IMR-90 (cell line): Measurements from ENCODE around the gene SLC19A1. TPM values are rescaled to one million over a fixed set of nuclear protein-coding genes. Genes with fewer than 3 reads are reported as not detected.
A peak's percentile ranks its signal among the peaks of the same experiment; 100 is the strongest.

Experiments
- ATAC-seq: fragments of 200-7000 bp; cut with Tn5 transposase; 2 replicates; pipeline ENCODE4 v1.9.1; 2020; ENCODE audit warnings: low read depth, mild to moderate bottlenecking, moderate library complexity
- BruUV-seq: library from RNA; stranded (reverse); fragments of 400-500 nt; replicated peaks from 2 replicates; lab custom pipeline; 2021; lab: Mats Ljungman, UMichigan
- CTCF ChIA-PET: fragments of 300-600 bp; formaldehyde crosslinking; extraction: SDS; loops from one replicate; lab custom pipeline; 2021; ENCODE audit warnings: antibody characterized with exemption; lab: Yijun Ruan, JAX
- POLR2A ChIA-PET: fragments of 300-600 bp; sonication (Branson Sonifier 250); formaldehyde crosslinking; loops from one replicate; lab custom pipeline; 2022; ENCODE audit warnings: antibody characterized with exemption; ENCODE audit not compliant: unreplicated experiment; lab: Charles Lee
- DNase-seq: peaks from one replicate; pipeline ENCODE4 v3.0.0; 2013
- H2AFZ ChIP-seq: replicated peaks from 2 replicates; pipeline ENCODE3; 2013; ENCODE audit warnings: low read length, mild to moderate bottlenecking; ENCODE audit not compliant: poor library complexity
- H2AK5ac ChIP-seq: 2 replicates; pipeline ENCODE4 v1.6.1; 2013; ENCODE audit warnings: low read depth, low read length, inconsistent platforms
- H2AK9ac ChIP-seq: replicated peaks from 2 replicates; pipeline ENCODE3; 2013; ENCODE audit warnings: mild to moderate bottlenecking, low read depth, low read length, moderate library complexity; ENCODE audit not compliant: poor library complexity
- H2BK120ac ChIP-seq: 2 replicates; pipeline ENCODE4 v1.6.1; 2013; ENCODE audit warnings: low read depth, low read length, inconsistent platforms
- H2BK15ac ChIP-seq: 3 replicates; pipeline ENCODE4 v1.6.1; 2013; ENCODE audit warnings: low read depth, low read length, inconsistent platforms
- H2BK20ac ChIP-seq: 2 replicates; pipeline ENCODE4 v1.6.1; 2013; ENCODE audit warnings: low read depth, mild to moderate bottlenecking, inconsistent platforms, low read length, moderate library complexity
- H2BK5ac ChIP-seq: 2 replicates; pipeline ENCODE4 v1.6.1; 2013; ENCODE audit warnings: mild to moderate bottlenecking, low read depth, low read length, inconsistent platforms; ENCODE audit not compliant: poor library complexity, severe bottlenecking
- H3K14ac ChIP-seq: replicated peaks from 2 replicates; pipeline ENCODE4 v1.6.1; 2013; ENCODE audit warnings: low read depth, low read length, inconsistent platforms
- H3K18ac ChIP-seq: 2 replicates; pipeline ENCODE4 v1.6.1; 2013; ENCODE audit warnings: low read depth, low read length, control low read depth
- H3K23ac ChIP-seq: 2 replicates; pipeline ENCODE4 v1.6.1; 2013; ENCODE audit warnings: low read depth, low read length, inconsistent platforms
- H3K27ac ChIP-seq: 2 replicates; pipeline ENCODE4 v1.5.1; 2013; ENCODE audit warnings: mild to moderate bottlenecking, control low read depth, low read length; ENCODE audit not compliant: insufficient read depth
- H3K27me3 ChIP-seq: 2 replicates; pipeline ENCODE4 v1.6.1; 2013; ENCODE audit warnings: low read length; ENCODE audit not compliant: control insufficient read depth, insufficient read depth
- H3K36me3 ChIP-seq: 2 replicates; pipeline ENCODE4 v1.6.1; 2013; ENCODE audit warnings: low read length, mixed read lengths; ENCODE audit not compliant: control insufficient read depth, insufficient read depth
- H3K4ac ChIP-seq: 2 replicates; pipeline ENCODE4 v1.6.1; 2013; ENCODE audit warnings: low read depth, low read length, inconsistent platforms
- H3K4me1 ChIP-seq: 2 replicates; pipeline ENCODE4 v1.6.1; 2013; ENCODE audit warnings: low read length, mixed read lengths; ENCODE audit not compliant: control insufficient read depth, insufficient read depth
- H3K4me2 ChIP-seq: 2 replicates; pipeline ENCODE4 v1.6.1; 2013; ENCODE audit warnings: low read depth, mild to moderate bottlenecking, control low read depth, low read length, moderate library complexity
- H3K4me3 ChIP-seq: 2 replicates; pipeline ENCODE4 v1.5.1; 2013; ENCODE audit warnings: low read depth, mild to moderate bottlenecking, control low read depth, low read length, moderate library complexity; ENCODE audit not compliant: insufficient read depth
- H3K56ac ChIP-seq: 2 replicates; pipeline ENCODE4 v1.6.1; 2013; ENCODE audit warnings: low read length, inconsistent platforms; ENCODE audit not compliant: insufficient read depth; ENCODE audit errors: extremely low read depth
- H3K79me1 ChIP-seq, 2 experiments: 2 replicates each; pipeline ENCODE4 v1.6.1; 2013; ENCODE audit warnings: low read length in 2 of 2, inconsistent platforms in 1 of 2, low read depth in 1 of 2
- H3K9ac ChIP-seq: 2 replicates; pipeline ENCODE4 v1.6.1; 2013; ENCODE audit warnings: low read depth, low read length, control low read depth
- H3K9me1 ChIP-seq: 2 replicates; pipeline ENCODE4 v1.6.1; 2013; ENCODE audit warnings: low read length, inconsistent platforms; ENCODE audit not compliant: insufficient read depth
- H3K9me3 ChIP-seq: 2 replicates; pipeline ENCODE4 v1.6.1; 2013; ENCODE audit warnings: low read length; ENCODE audit not compliant: control insufficient read depth, insufficient read depth
- H4K20me1 ChIP-seq: 2 replicates; pipeline ENCODE4 v1.6.1; 2013; ENCODE audit warnings: low read length, inconsistent platforms; ENCODE audit not compliant: insufficient read depth
- H4K5ac ChIP-seq: 2 replicates; pipeline ENCODE4 v1.6.1; 2013; ENCODE audit warnings: mild to moderate bottlenecking, low read depth, low read length, control low read depth
- H4K8ac ChIP-seq, 2 experiments: 2 replicates each; pipeline ENCODE4 v1.6.1; 2013; ENCODE audit warnings: low read depth in 2 of 2, low read length in 2 of 2, control low read depth in 1 of 2, inconsistent platforms in 1 of 2
- H4K91ac ChIP-seq: 2 replicates; pipeline ENCODE4 v1.6.1; 2013; ENCODE audit warnings: low read depth, low read length, inconsistent platforms; ENCODE audit not compliant: insufficient read depth
- BHLHE40 ChIP-seq: fragments of 150-350 bp; IDR thresholded peaks from 2 replicates; pipeline ENCODE4 v1.6.1; 2016; ENCODE audit warnings: mild to moderate bottlenecking, low read depth, low read length
- CEBPB ChIP-seq: IDR thresholded peaks from 2 replicates; pipeline ENCODE4 v1.6.1; 2012; ENCODE audit warnings: low read depth, low read length, improper control_type of control experiment
- CHD1 ChIP-seq: IDR thresholded peaks from 2 replicates; pipeline ENCODE4 v1.6.1; 2012; ENCODE audit warnings: low read depth, low read length, improper control_type of control experiment
- FOS ChIP-seq: fragments of 150-350 bp; IDR thresholded peaks from 2 replicates; pipeline ENCODE4 v1.6.1; 2016; ENCODE audit warnings: low read depth, low read length
- MAFK ChIP-seq: IDR thresholded peaks from 2 replicates; pipeline ENCODE4 v1.6.1; 2012; ENCODE audit warnings: low read depth, low read length, improper control_type of control experiment
- MXI1 ChIP-seq: IDR thresholded peaks from 2 replicates; pipeline ENCODE4 v1.6.1; 2012; ENCODE audit warnings: low read depth, mild to moderate bottlenecking, low read length, moderate library complexity, borderline replicate concordance
- NFE2L2 ChIP-seq: fragments of 150-350 bp; IDR thresholded peaks from 2 replicates; pipeline ENCODE4 v1.6.1; 2016; ENCODE audit warnings: low read depth, mild to moderate bottlenecking, low read length
- POLR2A ChIP-seq: IDR thresholded peaks from 2 replicates; pipeline ENCODE4 v1.6.1; 2012; ENCODE audit warnings: mild to moderate bottlenecking, low read depth, low read length
- RAD21 ChIP-seq: IDR thresholded peaks from 2 replicates; pipeline ENCODE4 v1.6.1; 2012; ENCODE audit warnings: low read length, improper control_type of control experiment
- RCOR1 ChIP-seq: IDR thresholded peaks from 2 replicates; pipeline ENCODE4 v1.6.1; 2012; ENCODE audit warnings: mild to moderate bottlenecking, low read length, improper control_type of control experiment; ENCODE audit not compliant: insufficient replicate concordance
- RFX5 ChIP-seq: IDR thresholded peaks from 2 replicates; pipeline ENCODE4 v1.8.0; 2012; ENCODE audit warnings: low read depth, mild to moderate bottlenecking, low read length, moderate library complexity
- SMC3 ChIP-seq: fragments of 150-350 bp; IDR thresholded peaks from 2 replicates; pipeline ENCODE4 v1.6.1; 2016; ENCODE audit warnings: low read depth, mild to moderate bottlenecking, antibody characterized with exemption, low read length, moderate library complexity
- USF2 ChIP-seq: fragments of 150-350 bp; IDR thresholded peaks from 2 replicates; pipeline ENCODE4 v1.6.1; 2017; ENCODE audit warnings: mild to moderate bottlenecking, antibody characterized with exemption, low read length, low read depth
- WGBS, 2 experiments: methylation state at CpG; one replicate each; pipeline versions ENCODE4 v1.1.5 to v1.1.7; 2013; ENCODE audit warnings: missing lambda C conversion rate in 2 of 2; ENCODE audit not compliant: insufficient read length in 1 of 2; ENCODE audit errors: extremely low coverage in 2 of 2; 5-methylcytosine and 5-hydroxymethylcytosine counted together
- dilution Hi-C: fragments of 300-500 bp; cut with HindIII; formaldehyde crosslinking; loops from one replicate; pipeline ENCODE4 v1.14.3; 2018; ENCODE audit warnings: low sequenced_read_pairs; ENCODE audit not compliant: unreplicated experiment
- in situ Hi-C: fragments of 300-500 bp; cut with MboI; formaldehyde crosslinking; loops from 3 replicates; pipeline ENCODE4 v1.14.3; 2019; ENCODE audit warnings: low sequenced_read_pairs, inconsistent platforms, mixed read lengths
- intact Hi-C: fragments of 100-400 bp; cut with micrococcal nuclease; formaldehyde crosslinking; loops from 2 replicates; pipeline ENCODE4 v1.10.0; 2022
- polyA plus RNA-seq, 3 experiments: library from polyadenylated mRNA; depleted of rRNA; stranded (reverse); fragments of >200 nt; gene quantifications; 2 replicates each; pipeline ENCODE4 v1.2.3, GENCODE V29; 2012; ENCODE audit warnings: low replicate concordance in 1 of 3
- total RNA-seq: library from RNA; depleted of rRNA; stranded (reverse); fragments of >200 nt; gene quantifications from 2 replicates; pipeline ENCODE4 v1.2.3, GENCODE V29; 2012
- TF ChIP-seq, protein P1 (sequence below): conservative IDR thresholded peaks from 2 replicates; pipeline ENCODE4 v1.5.1; 2012; ENCODE audit warnings: mild to moderate bottlenecking, low read depth, low read length, improper control_type of control experiment
- TF ChIP-seq, protein P2 (sequence below): fragments of 150-350 bp; IDR thresholded peaks from 2 replicates; pipeline ENCODE4 v1.6.1; 2016; ENCODE audit warnings: low read depth, mild to moderate bottlenecking, low read length, moderate library complexity, borderline replicate concordance

Gene SLC19A1
- total and polyA plus RNA-seq, 2 of the 4 experiments (the other 2 are of a cell fraction): 2.2 to 16.2 TPM

DNA sequence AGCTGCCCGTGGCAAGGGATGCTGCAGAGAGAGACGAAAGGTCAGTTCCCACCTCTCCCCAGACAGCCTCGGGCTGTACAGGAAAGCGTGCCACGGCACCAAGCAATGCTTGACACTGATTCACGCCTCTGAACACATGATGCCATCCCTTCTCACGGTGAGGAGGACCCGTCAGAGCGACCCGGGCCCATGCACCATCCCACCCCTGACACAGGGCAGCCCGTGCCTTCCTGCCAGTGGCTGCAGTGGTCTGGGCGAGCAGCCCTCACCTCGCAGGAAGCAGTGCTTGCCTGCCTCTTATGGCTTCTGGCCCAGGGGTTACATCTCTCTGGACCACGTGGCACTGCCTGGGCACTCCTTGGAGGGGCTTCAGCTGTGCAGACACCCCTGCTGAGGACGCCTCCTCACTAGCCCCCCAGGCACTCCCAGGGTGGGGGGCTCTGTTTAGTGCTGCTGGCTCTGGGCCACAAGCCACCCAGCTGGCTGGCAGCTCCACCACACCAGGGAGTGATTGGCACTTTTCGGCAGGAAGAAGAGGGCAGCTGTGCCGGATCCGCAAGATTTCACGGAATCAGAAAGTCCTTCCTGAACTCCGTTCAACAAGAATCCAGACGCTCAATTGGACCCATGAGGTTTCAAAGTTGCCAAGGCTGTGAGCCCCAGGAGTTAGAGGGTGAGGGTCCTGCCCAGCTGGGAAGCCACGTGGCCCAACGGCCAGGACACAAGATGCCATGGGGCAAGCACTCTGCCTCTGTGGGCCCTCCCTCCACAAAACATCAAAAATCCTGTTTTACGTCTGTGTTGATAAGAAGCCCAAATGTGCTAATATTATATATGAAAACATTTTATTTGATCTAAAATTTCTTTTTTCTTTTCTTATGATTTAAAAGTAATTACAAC is 34.8 kb upstream of the SLC19A1 start:
- Histone ChIP-seq H2BK20ac (no peak overlapping the region), H3K4me3 (no peak overlapping the region), H3K27me3 (peaks cover 60% of the 10 kb centered on the region), H3K9me3 (no peaks in the 10 kb centered on the region), H3K4me1 (no peaks in the 10 kb centered on the region; the same call in 1 of the 2 replicates), H3K14ac (no peak overlapping the region), H3K4me2 (no peak overlapping the region), H2BK15ac (no peak overlapping the region), H3K9me1 (no peaks in the 10 kb centered on the region), H2AK5ac (no peak overlapping the region), H4K5ac (no peak overlapping the region), H2BK5ac (no peak overlapping the region), H4K91ac (no peak overlapping the region), H2AK9ac (peak overlapping the region; percentile 55), H3K36me3 (no peaks in the 10 kb centered on the region), H2BK120ac (no peak overlapping the region), H4K8ac (no peak overlapping the region), H3K27ac (no peak overlapping the region), H3K56ac (no peak overlapping the region), H2AFZ (peak overlapping the region; percentile 11), H3K79me1 (no peaks in the 10 kb centered on the region), H3K4ac (no peak overlapping the region), H3K23ac (no peak overlapping the region), H3K9ac (no peak overlapping the region), H3K18ac (no peak overlapping the region), H4K20me1 (no peaks in the 10 kb centered on the region; the same call in 1 of the 2 replicates)
- intact Hi-C loops (no loop called here), dilution Hi-C loops (no loop called here), in situ Hi-C loops (no loop called here)
- ATAC-seq (no peak), DNase-seq (no peak)
- BruUV-seq: no TSS peak
- WGBS, 2 experiments: 74% methylated on average over 5 of the region's 24 CpGs; no CpG with 5 or more reads in 1 of the 2 experiments
- ChIA-PET POLR2A (no interaction called here), CTCF (interaction anchor here (0.6 kb wide), 1 partner anchor 107 kb away, joined by 5 read pairs; no protein-coding TSS in a partner anchor)
- TF ChIP-seq MXI1: no peak
- no peak for TF ChIP-seq FOS
- no peak for TF ChIP-seq RCOR1
- no peak for TF ChIP-seq MAFK
- no peak for TF ChIP-seq USF2
- no peak for TF ChIP-seq SMC3
- no peak for TF ChIP-seq CHD1
- no peak for TF ChIP-seq POLR2A
- TF ChIP-seq, protein P1, sequence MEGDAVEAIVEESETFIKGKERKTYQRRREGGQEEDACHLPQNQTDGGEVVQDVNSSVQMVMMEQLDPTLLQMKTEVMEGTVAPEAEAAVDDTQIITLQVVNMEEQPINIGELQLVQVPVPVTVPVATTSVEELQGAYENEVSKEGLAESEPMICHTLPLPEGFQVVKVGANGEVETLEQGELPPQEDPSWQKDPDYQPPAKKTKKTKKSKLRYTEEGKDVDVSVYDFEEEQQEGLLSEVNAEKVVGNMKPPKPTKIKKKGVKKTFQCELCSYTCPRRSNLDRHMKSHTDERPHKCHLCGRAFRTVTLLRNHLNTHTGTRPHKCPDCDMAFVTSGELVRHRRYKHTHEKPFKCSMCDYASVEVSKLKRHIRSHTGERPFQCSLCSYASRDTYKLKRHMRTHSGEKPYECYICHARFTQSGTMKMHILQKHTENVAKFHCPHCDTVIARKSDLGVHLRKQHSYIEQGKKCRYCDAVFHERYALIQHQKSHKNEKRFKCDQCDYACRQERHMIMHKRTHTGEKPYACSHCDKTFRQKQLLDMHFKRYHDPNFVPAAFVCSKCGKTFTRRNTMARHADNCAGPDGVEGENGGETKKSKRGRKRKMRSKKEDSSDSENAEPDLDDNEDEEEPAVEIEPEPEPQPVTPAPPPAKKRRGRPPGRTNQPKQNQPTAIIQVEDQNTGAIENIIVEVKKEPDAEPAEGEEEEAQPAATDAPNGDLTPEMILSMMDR: no peak
- no peak for TF ChIP-seq BHLHE40
- TF ChIP-seq, protein P2, sequence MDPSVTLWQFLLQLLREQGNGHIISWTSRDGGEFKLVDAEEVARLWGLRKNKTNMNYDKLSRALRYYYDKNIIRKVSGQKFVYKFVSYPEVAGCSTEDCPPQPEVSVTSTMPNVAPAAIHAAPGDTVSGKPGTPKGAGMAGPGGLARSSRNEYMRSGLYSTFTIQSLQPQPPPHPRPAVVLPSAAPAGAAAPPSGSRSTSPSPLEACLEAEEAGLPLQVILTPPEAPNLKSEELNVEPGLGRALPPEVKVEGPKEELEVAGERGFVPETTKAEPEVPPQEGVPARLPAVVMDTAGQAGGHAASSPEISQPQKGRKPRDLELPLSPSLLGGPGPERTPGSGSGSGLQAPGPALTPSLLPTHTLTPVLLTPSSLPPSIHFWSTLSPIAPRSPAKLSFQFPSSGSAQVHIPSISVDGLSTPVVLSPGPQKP: no peak
- no peak for TF ChIP-seq RFX5
- TF ChIP-seq CEBPB: no peak
- no peak for TF ChIP-seq NFE2L2
- TF ChIP-seq RAD21: no peak
